GOT3 (cell line): ENCODE results near the gene HEATR5A.

Experiments
- DNase-seq: peaks from one replicate; lab custom pipeline; 2025; ENCODE audit warnings: mixed read lengths; lab: John Stamatoyannopoulos, UW

Gene HEATR5A

GRCh38 chr14:31426663-31427062 lies 6.3 kb upstream of the HEATR5A start:
- no peak for DNase-seq

- DNase-seq, result no peak
Observed at GRCh38 chr14:31425905-31426304, 5.6 kb upstream of the HEATR5A start.

- DNase-seq, result no peak
Observed at GRCh38 chr14:31421200-31421599, 850 bp upstream of the HEATR5A start.

GRCh38 chr14:31419967-31420318 lies 407 bp downstream of the HEATR5A start:
- DNase-seq, result no peak

- no peak for DNase-seq
Observed at GRCh38 chr14:31419179-31419966, 977 bp downstream of the HEATR5A start.

GRCh38 chr14:31418440-31418839 lies 1.9 kb downstream of the HEATR5A start:
- DNase-seq, result no peak

GRCh38 chr14:31414190-31414833 lies 6.0 kb downstream of the HEATR5A start:
- DNase-seq, result no peak

- DNase-seq, result no peak
Observed at GRCh38 chr14:31411218-31411727, 9.1 kb downstream of the HEATR5A start.

- no peak for DNase-seq
Observed at GRCh38 chr14:31410048-31410650, 10.2 kb downstream of the HEATR5A start.

- no peak for DNase-seq
Observed at GRCh38 chr14:31408421-31408820, 11.9 kb downstream of the HEATR5A start.

- no peak for DNase-seq
Observed at GRCh38 chr14:31405599-31406232, 14.6 kb downstream of the HEATR5A start.

- no peak for DNase-seq
Observed at GRCh38 chr14:31405106-31405505, 15.2 kb downstream of the HEATR5A start.

GRCh38 chr14:31403707-31404106 lies 16.6 kb downstream of the HEATR5A start:
- no peak for DNase-seq

GRCh38 chr14:31402764-31403439 lies 17.4 kb downstream of the HEATR5A start:
- no peak for DNase-seq

GRCh38 chr14:31401369-31401932 lies 18.9 kb downstream of the HEATR5A start:
- no peak for DNase-seq

GRCh38 chr14:31400031-31400638 lies 20.2 kb downstream of the HEATR5A start:
- no peak for DNase-seq

- no peak for DNase-seq
Observed at GRCh38 chr14:31395572-31396205, 24.7 kb downstream of the HEATR5A start.

- no peak for DNase-seq
Observed at GRCh38 chr14:31395119-31395518, 25.2 kb downstream of the HEATR5A start.

GRCh38 chr14:31391977-31392503 lies 28.3 kb downstream of the HEATR5A start:
- no peak for DNase-seq

- DNase-seq, result no peak
Observed at GRCh38 chr14:31391473-31391872, 28.9 kb downstream of the HEATR5A start.
